Thyroid gland (tissue), 4 donors: Measurements from ENCODE around the gene TSGA10IP.

ENCODE experiments used
- CTCF ChIP-seq, 6 experiments: fragments of 200-600 bp in 3 of 6; fragments of 450-650 bp in 3 of 6; sonication (generic) in 3 of 6; IDR thresholded peaks; one replicate each; pipeline ENCODE4 v1.5.1; 2016 to 2019; ENCODE audit warnings: antibody characterized with exemption in 6 of 6, mild to moderate bottlenecking in 2 of 6, inconsistent platforms in 1 of 6, moderate library complexity in 1 of 6
- POLR2A ChIP-seq, 2 donors: fragments of 450-650 bp; IDR thresholded peaks; one replicate each; pipeline ENCODE4 v1.6.1; 2017; ENCODE audit warnings: antibody characterized with exemption in 2 of 2, mild to moderate bottlenecking in 2 of 2, moderate library complexity in 1 of 2

GRCh38 chr11:65942531-65942930 is 2.7 kb upstream of the TSGA10IP start:
- no peak for TF ChIP-seq POLR2A (IDR thresholded peaks at IDR 0.05)
- TF ChIP-seq CTCF (IDR thresholded peaks at IDR 0.05) = no peak
